Measurements from ENCODE around the gene U2AF2. TPM values are rescaled to one million over a fixed set of nuclear protein-coding genes. Genes with fewer than 3 reads are reported as not detected.

U2AF2 gene
- total and polyA plus RNA-seq, 2 of the 8 experiments (the other 6 are each of a cell fraction or from before 2014, with no cell fraction given), result 162 to 252 TPM

DNA sequence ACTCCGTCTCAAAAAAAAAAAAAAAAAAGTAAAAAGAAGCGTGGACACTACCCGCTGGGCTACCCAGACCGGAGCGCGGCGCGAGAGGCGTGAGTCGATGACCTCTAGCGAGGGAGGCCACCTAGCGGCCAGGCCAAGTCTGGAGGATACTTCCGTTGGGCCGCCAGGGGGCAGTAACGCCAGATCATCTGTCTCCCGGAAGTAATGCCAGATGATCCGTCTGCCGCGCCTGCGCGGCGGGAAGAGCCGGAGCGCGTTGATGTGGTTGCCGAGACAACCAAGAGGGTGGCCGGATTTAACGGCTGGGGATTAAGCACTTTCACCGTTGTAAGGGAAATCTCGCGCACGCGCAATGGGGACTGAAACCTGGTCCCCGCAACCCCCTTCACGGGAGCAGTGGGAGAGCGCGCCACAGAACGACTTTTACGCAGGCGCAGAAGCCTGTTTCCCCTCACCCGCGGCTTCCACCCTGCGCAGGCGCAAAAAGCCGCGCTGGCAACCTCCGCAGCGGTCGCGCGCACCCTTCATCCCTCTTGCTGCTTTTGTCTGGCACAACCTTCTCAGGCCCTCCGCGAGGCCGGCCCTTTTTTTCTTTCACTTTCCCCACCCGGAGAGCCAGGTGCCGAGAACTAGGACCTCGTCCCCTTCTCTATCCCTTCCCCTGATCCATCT, 1.0 kb upstream of the U2AF2 start:
- no peak overlapping the region for H2AK5ac ChIP-seq (ENCODE audit: low read depth, low read length)
- H2BK20ac ChIP-seq (ENCODE audit: low read length), result no peak overlapping the region
- H3K9ac ChIP-seq (replicated peaks in 1 of 4; ENCODE audit: extremely low read depth in 1 of 4, low read depth in 3 of 4, low read length in 3 of 4), result peak overlapping the region in 3 of 4 experiments; percentile 69 to 98 (median 92); a peak in 6 of 7 replicates
- no peak overlapping the region for H4K91ac ChIP-seq (replicated peaks; ENCODE audit: insufficient read length, low read length)
- H3K79me1 ChIP-seq (ENCODE audit: low read depth, low read length), result peaks cover 2% of the 10 kb centered on the region; the same call in 1 of the 2 replicates
- H3K4me3 ChIP-seq (ENCODE audit: extremely low read depth in 1 of 4, insufficient read depth in 2 of 4, low read depth in 3 of 4, low read length in 4 of 4), result peak overlapping the region; percentile 77 to 91 (median 82)
- ChIA-PET POLR2A (ENCODE audit: partially characterized antibody) (interaction anchor here (0.6 to 2.5 kb wide), 17 partner anchors 10 to 269 kb away, joined by 3 to 13 read pairs (median 6); partner anchors contain the start of genes EPN1, FIZ1, TMEM238 and ZNF524), CTCF (ENCODE audit: partially characterized antibody) (interaction anchor here (0.6 to 2.2 kb wide), 28 partner anchors 10 to 662 kb away, joined by 3 to 31 read pairs (median 3); partner anchors contain the start of genes TMEM190 and ZNF581)
- peak overlapping the region; percentile 96 for H2BK5ac ChIP-seq (ENCODE audit: low read depth, low read length)
- H2AFZ ChIP-seq (ENCODE audit: low read length), result 0 out of 2 replicates have a peak overlapping the region, but pooled peaks have one; percentile 16
- peak overlapping the region; percentile 38 for H3K56ac ChIP-seq (replicated peaks; ENCODE audit: insufficient read length, low read depth, low read length)
- peak overlapping the region; percentile 98 for H3K27ac ChIP-seq (ENCODE audit: low read depth, low read length)
- no peak overlapping the region for H2BK15ac ChIP-seq (ENCODE audit: low read length)
- H3K27me3 ChIP-seq (replicated peaks in 1 of 4; ENCODE audit: control insufficient read depth in 3 of 4, extremely low read depth in 1 of 4, insufficient read depth in 3 of 4, low read length in 3 of 4), result no peaks in the 10 kb centered on the region
- peak overlapping the region; percentile 78 to 94 for H3K4me2 ChIP-seq (ENCODE audit: insufficient read depth in 1 of 2, low read depth in 2 of 2, low read length in 2 of 2)
- H3K4ac ChIP-seq (replicated peaks; ENCODE audit: insufficient read length, low read depth, low read length), result peak overlapping the region; percentile 28
- H3K4me1 ChIP-seq (replicated peaks in 1 of 4; ENCODE audit: control insufficient read depth in 3 of 4, insufficient read depth in 4 of 4, low read length in 3 of 4), result peaks cover 3 to 18% (median 10%) of the 10 kb centered on the region in 4 experiments; a peak in 6 of 7 replicates
- DNase-seq (ENCODE audit: low read depth in 1 of 2, low spot score in 2 of 2) (peak; percentile 94 to 98), FAIRE-seq (peak; percentile 45)
- WGBS, 2 experiments (ENCODE audit: extremely low coverage in 1 of 2, insufficient coverage in 1 of 2, insufficient read length in 1 of 2, insufficient replicate concordance in 2 of 2, low coverage in 1 of 2, low lambda C conversion rate in 2 of 2, missing lambda C conversion rate in 1 of 2), result 1% methylated on average over 45 of the region's 57 CpGs; no CpG with 5 or more reads in 1 of the 2 experiments
- no peak overlapping the region for H3K14ac ChIP-seq (ENCODE audit: insufficient read length)
- no peak overlapping the region for H3K23ac ChIP-seq (ENCODE audit: insufficient read length)
- peak overlapping the region; percentile 94 for H4K5ac ChIP-seq (ENCODE audit: insufficient read length, low read depth, low read length)
- peak overlapping the region; percentile 90; the same call in 1 of the 2 replicates for H4K8ac ChIP-seq (ENCODE audit: extremely low read depth, insufficient read depth, low read length)
- 0 out of 8 replicates have a peak, but pooled peaks cover 0 to 3% (median 0%) of the 10 kb centered on the region in 4 experiments for H3K36me3 ChIP-seq (ENCODE audit: control insufficient read depth in 2 of 4, insufficient read depth in 4 of 4, low read length in 3 of 4)
- H2BK120ac ChIP-seq (replicated peaks; ENCODE audit: low read depth, low read length), result no peak overlapping the region
- no peaks in the 10 kb centered on the region for H3K9me3 ChIP-seq (ENCODE audit: insufficient read depth in 2 of 2, low read depth in 1 of 2, low read length in 1 of 2)
- peaks cover 32 to 35% of the 10 kb centered on the region in 2 experiments for H3K79me2 ChIP-seq (ENCODE audit: control insufficient read depth in 1 of 2, insufficient read depth in 2 of 2, low read length in 2 of 2)
- peak overlapping the region; percentile 93 for H3K18ac ChIP-seq (ENCODE audit: extremely low read depth, low read length)
- peaks cover 13% of the 10 kb centered on the region for H3K23me2 ChIP-seq (ENCODE audit: low read depth, low read length)
- H4K20me1 ChIP-seq (replicated peaks in 1 of 2; ENCODE audit: control insufficient read depth in 1 of 2, insufficient read depth in 2 of 2, low read length in 2 of 2), result peaks cover 13% of the 10 kb centered on the region in 2 experiments
- no peak overlapping the region for H2BK12ac ChIP-seq (ENCODE audit: low read depth, low read length)
- peak; percentile 47; the same call in 1 of the 2 replicates for TF ChIP-seq TBP (IDR thresholded peaks at IDR 0.05; ENCODE audit: low read depth, low read length)
- peak; percentile 79; the same call in 1 of the 2 replicates for TF ChIP-seq GABPA (IDR thresholded peaks at IDR 0.05; ENCODE audit: borderline replicate concordance, insufficient read depth, low read length)
- peak; percentile 15 for TF ChIP-seq KDM4A (IDR thresholded peaks at IDR 0.05; ENCODE audit: low read depth, low read length, severe bottlenecking)
- no peak for TF ChIP-seq ZNF274 (IDR thresholded peaks at IDR 0.05; ENCODE audit: borderline replicate concordance, extremely low read depth, low read length)
- peak; percentile 70 for TF ChIP-seq CREB1 (IDR thresholded peaks at IDR 0.05)
- TF ChIP-seq NRF1 (IDR thresholded peaks at IDR 0.05; ENCODE audit: low read depth, low read length), result peak; percentile 82
- no peak for TF ChIP-seq SIRT6 (IDR thresholded peaks at IDR 0.05; ENCODE audit: low read length)
- TF ChIP-seq ASH2L (IDR thresholded peaks at IDR 0.05; ENCODE audit: low read length), result peak; percentile 65
- no peak for TF ChIP-seq BRCA1 (IDR thresholded peaks at IDR 0.05; ENCODE audit: low read depth, low read length)
- TF ChIP-seq BACH1 (IDR thresholded peaks at IDR 0.05; ENCODE audit: low read length), result no peak
- TF ChIP-seq, protein P1, sequence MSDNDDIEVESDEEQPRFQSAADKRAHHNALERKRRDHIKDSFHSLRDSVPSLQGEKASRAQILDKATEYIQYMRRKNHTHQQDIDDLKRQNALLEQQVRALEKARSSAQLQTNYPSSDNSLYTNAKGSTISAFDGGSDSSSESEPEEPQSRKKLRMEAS (IDR thresholded peaks at IDR 0.05), result peak; percentile 31; the same call in 1 of the 2 replicates
- TF ChIP-seq CBX8 (IDR thresholded peaks at IDR 0.05; ENCODE audit: borderline replicate concordance, low read depth, low read length), result no peak
- no peak for TF ChIP-seq CEBPB (IDR thresholded peaks at IDR 0.05; ENCODE audit: low read depth, low read length)

Measured in H1 (cell line).